Endothelial cell of umbilical vein (primary cell): ENCODE measurements around the gene SH3GLB2. TPM values are rescaled to one million over a fixed set of nuclear protein-coding genes. Genes with fewer than 3 reads are reported as not detected.

Experiments
- BruUV-seq: library from RNA; stranded (reverse); fragments of 400-500 nt; replicated peaks from 2 replicates; lab custom pipeline; 2021; lab: Mats Ljungman, UMichigan
- CTCF ChIA-PET: fragments of 300-600, 350-600 bp; sonication (Branson Sonifier 250); formaldehyde crosslinking; loops from one replicate; lab custom pipeline; 2021; ENCODE audit warnings: antibody characterized with exemption, inconsistent platforms; lab: Charles Lee
- POLR2A ChIA-PET: fragments of 300-600, 350-600 bp; sonication (Branson Sonifier 250); formaldehyde crosslinking; loops from one replicate; lab custom pipeline; 2021; ENCODE audit warnings: antibody characterized with exemption, inconsistent platforms; lab: Charles Lee
- DNase-seq: peaks from one replicate; pipeline ENCODE4 v3.0.0-alpha.2; 2011; ENCODE audit warnings: low read depth, low spot score
- FAIRE-seq: peaks from 2 replicates; lab custom pipeline; 2011; peaks lifted over from hg19 to GRCh38; lab: Jason Lieb, UNC
- H2AFZ ChIP-seq: 2 replicates; pipeline ENCODE4 v1.6.0; 2012; ENCODE audit warnings: low read depth, low read length, control low read depth, inconsistent platforms
- H3K27ac ChIP-seq: 2 replicates; pipeline ENCODE4 v1.5.1; 2011; ENCODE audit warnings: low read depth, mild to moderate bottlenecking, control low read depth, low read length, moderate library complexity; ENCODE audit not compliant: insufficient read depth
- H3K27me3 ChIP-seq, 2 experiments: 2 replicates each; pipeline versions ENCODE4 v1.6.0 to v1.6.1; 2011; ENCODE audit warnings: low read length in 2 of 2, mixed read lengths in 1 of 2; ENCODE audit not compliant: control insufficient read depth in 2 of 2, insufficient read depth in 2 of 2
- H3K36me3 ChIP-seq, 2 experiments: 2 replicates in 1 of 2; 3 replicates in 1 of 2; pipeline ENCODE4 v1.5.1; 2011; ENCODE audit warnings: low read length in 2 of 2, mild to moderate bottlenecking in 1 of 2, moderate library complexity in 1 of 2; ENCODE audit not compliant: control insufficient read depth in 2 of 2, insufficient read depth in 2 of 2; ENCODE audit errors: extremely low read depth in 1 of 2
- H3K4me1 ChIP-seq: 3 replicates; pipeline ENCODE4 v1.5.1; 2011; ENCODE audit warnings: mild to moderate bottlenecking, low read length; ENCODE audit not compliant: control insufficient read depth, insufficient read depth; ENCODE audit errors: extremely low read depth
- H3K4me2 ChIP-seq: 2 replicates; pipeline ENCODE4 v1.6.1; 2011; ENCODE audit warnings: low read length, control low read depth, mixed read lengths; ENCODE audit not compliant: insufficient read depth
- H3K4me3 ChIP-seq, 3 experiments: fragments of 200-600 bp in 1 of 3; sonication (generic), shearing (Covaris generic) in 1 of 3; replicated peaks in 1 of 3; 2 replicates each; pipeline ENCODE4 v1.5.1; 2011 to 2016; ENCODE audit warnings: control low read depth in 3 of 3, low read length in 3 of 3, mild to moderate bottlenecking in 2 of 3, inconsistent platforms in 1 of 3, low read depth in 1 of 3, moderate library complexity in 1 of 3; ENCODE audit not compliant: insufficient read depth in 1 of 3
- H3K79me2 ChIP-seq: 2 replicates; pipeline ENCODE4 v1.6.0; 2012; ENCODE audit warnings: low read length, inconsistent platforms; ENCODE audit not compliant: control insufficient read depth, insufficient read depth
- H3K9ac ChIP-seq: replicated peaks from 2 replicates; pipeline ENCODE3; 2011; ENCODE audit warnings: low read length, control low read depth; ENCODE audit not compliant: insufficient read depth; ENCODE audit errors: extremely low read depth
- H3K9me1 ChIP-seq: replicated peaks from 3 replicates; pipeline ENCODE4 v1.6.0; 2011; ENCODE audit warnings: mild to moderate bottlenecking, low read length; ENCODE audit not compliant: control insufficient read depth, insufficient read depth; ENCODE audit errors: extremely low read depth
- H3K9me3 ChIP-seq: replicated peaks from 2 replicates; pipeline ENCODE4 v1.5.1; 2012; ENCODE audit warnings: low read length, inconsistent platforms; ENCODE audit not compliant: control insufficient read depth, insufficient read depth
- H4K20me1 ChIP-seq: replicated peaks from 2 replicates; pipeline ENCODE3; 2011; ENCODE audit warnings: mild to moderate bottlenecking, low read length; ENCODE audit not compliant: control insufficient read depth, insufficient read depth; ENCODE audit errors: extremely low read depth
- CTCF ChIP-seq, 2 donors: IDR thresholded peaks; 1 replicate in 1 of 2; 2 replicates in 1 of 2; pipeline ENCODE4 v1.5.1; 2011; ENCODE audit warnings: low read length in 2 of 2, mild to moderate bottlenecking in 2 of 2, moderate library complexity in 2 of 2, control low read depth in 1 of 2, inconsistent platforms in 1 of 2, low read depth in 1 of 2; ENCODE audit not compliant: insufficient read depth in 1 of 2; ENCODE audit errors: extremely low read depth in 1 of 2
- EZH2 ChIP-seq: IDR thresholded peaks from 2 replicates; pipeline ENCODE4 v1.6.1; 2012; ENCODE audit warnings: borderline replicate concordance, low read depth, mild to moderate bottlenecking, moderate library complexity, low read length, inconsistent platforms; ENCODE audit not compliant: severe bottlenecking
- FOS ChIP-seq: IDR thresholded peaks from 2 replicates; pipeline ENCODE4 v1.6.1; 2011; ENCODE audit warnings: mild to moderate bottlenecking, low read length, moderate library complexity, borderline replicate concordance; ENCODE audit not compliant: insufficient read depth
- GATA2 ChIP-seq: IDR thresholded peaks from 2 replicates; pipeline ENCODE4 v1.7.0; 2011; ENCODE audit warnings: low read depth, mild to moderate bottlenecking, moderate library complexity, mixed read lengths, low read length; ENCODE audit not compliant: insufficient read length, insufficient read depth
- JUN ChIP-seq: IDR thresholded peaks from 2 replicates; pipeline ENCODE4 v1.6.1; 2011; ENCODE audit warnings: borderline replicate concordance, low read depth; ENCODE audit not compliant: insufficient read length, insufficient read depth
- MYC ChIP-seq: IDR thresholded peaks from one replicate; pipeline ENCODE4 v1.6.1; 2011; ENCODE audit warnings: mild to moderate bottlenecking, low read depth, low read length
- POLR2A ChIP-seq: IDR thresholded peaks from 2 replicates; pipeline ENCODE4 v1.6.1; 2012; ENCODE audit warnings: low read depth, mild to moderate bottlenecking, control low read depth, low read length
- POLR2AphosphoS5 ChIP-seq: IDR thresholded peaks from 2 replicates; pipeline ENCODE4 v1.6.1; 2012; ENCODE audit warnings: low read depth, mild to moderate bottlenecking, control low read depth, low read length, moderate library complexity; ENCODE audit not compliant: insufficient read depth
- dilution Hi-C: fragments of 300-500 bp; cut with MboI; formaldehyde crosslinking; loops from one replicate; pipeline ENCODE4 v1.15.0; 2019; ENCODE audit warnings: low sequenced_read_pairs; ENCODE audit not compliant: extremely low pct_ligation_motif_present
- intact Hi-C: fragments of 100-400 bp; cut with micrococcal nuclease; formaldehyde crosslinking; loops from one replicate; pipeline ENCODE4 v1.10.0; 2022
- polyA plus RNA-seq, 4 experiments: library from polyadenylated mRNA; depleted of rRNA in 3 of 4; stranded (reverse) in 3 of 4; unstranded in 1 of 4; fragments of >200 nt; gene quantifications; 2 replicates each; pipeline versions ENCODE4 v1.2.1 to v1.2.3, GENCODE V29; 2011 to 2012; ENCODE audit warnings: missing spikeins in 1 of 4
- total RNA-seq: library from RNA; stranded (reverse); gene quantifications from 2 replicates; pipeline ENCODE4 v1.2.3, GENCODE V29; 2021

Gene SH3GLB2
- total and polyA plus RNA-seq, 2 donors (not counting 3 experiments of a cell fraction or from before 2014, with no cell fraction given), result 58.8 to 77.5 TPM

- CTCF ChIA-PET, result interaction anchor here (0.9 kb wide), 1 partner anchor 9 kb away, joined by 4 read pairs; no protein-coding TSS in a partner anchor
- Histone ChIP-seq H3K9me3 (no peaks in the 10 kb centered on the region), H3K27me3 (no peaks in the 10 kb centered on the region), H3K4me2 (no peak overlapping the region), H3K36me3 (peaks cover 3 to 35% of the 10 kb centered on the region in 2 experiments), H3K4me3 (no peak overlapping the region), H3K4me1 (no peaks in the 10 kb centered on the region), H2AFZ (no peak overlapping the region), H3K9ac (no peak overlapping the region), H3K79me2 (no peaks in the 10 kb centered on the region), H4K20me1 (no peaks in the 10 kb centered on the region), H3K27ac (no peak overlapping the region), H3K9me1 (no peaks in the 10 kb centered on the region)
- TF ChIP-seq POLR2A (no peak), MYC (no peak), POLR2AphosphoS5 (no peak), EZH2 (no peak), CTCF (IDR thresholded peaks at IDR 0.05; ENCODE audit: extremely low read depth in 1 of 2, insufficient read depth in 1 of 2, low read depth in 1 of 2, low read length in 2 of 2) (no peak), GATA2 (no peak), FOS (no peak), JUN (no peak)
- POLR2A ChIA-PET, result no interaction called here
- intact Hi-C loops (no loop called here), dilution Hi-C loops (no loop called here)
- FAIRE-seq, result no peak
- no TSS peak for BruUV-seq
- no peak for DNase-seq
Measured at GRCh38 chr9:129010267-129010975, 17.7 kb downstream of the SH3GLB2 start.
